GM12892 (cell line): Measurements from ENCODE around the gene SLC27A1.
"Not testable (repeated sequence)": the region's sequence is repeated elsewhere in the genome, so short reads cannot be mapped to it uniquely, and the experiment has no call there.

ENCODE experiments used
- POLR2A ChIP-seq: IDR thresholded peaks from 2 replicates; pipeline ENCODE4 v1.6.1; 2011; ENCODE audit warnings: low read depth, low read length, control low read depth
- POLR2AphosphoS5 ChIP-seq: IDR thresholded peaks from 2 replicates; pipeline ENCODE4 v1.6.1; 2011; ENCODE audit warnings: low read depth, low read length, control low read depth
- TAF1 ChIP-seq: IDR thresholded peaks from 2 replicates; pipeline ENCODE4 v1.6.1; 2011; ENCODE audit warnings: low read depth, mild to moderate bottlenecking, control low read depth, low read length, borderline replicate concordance

DNA sequence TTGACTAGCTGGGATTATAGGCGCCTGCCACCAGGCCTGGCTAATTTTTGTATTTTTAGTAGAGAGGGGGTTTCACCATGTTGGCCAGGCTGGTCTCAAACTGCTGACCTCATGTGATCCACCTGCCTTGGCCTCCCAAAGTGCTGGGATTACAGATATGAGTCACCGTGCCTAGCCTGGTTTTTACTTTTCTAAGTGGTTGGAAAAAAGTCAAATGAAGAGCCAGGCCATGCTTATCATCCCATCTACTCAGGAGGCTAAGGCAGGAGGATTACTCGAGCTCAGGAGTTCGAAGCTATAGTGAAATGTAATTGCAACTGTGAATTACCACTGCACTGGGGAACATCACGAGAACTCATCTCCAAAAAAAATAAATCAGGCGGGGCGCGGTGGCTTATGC lies 48.3 kb downstream of the SLC27A1 start:
- TF ChIP-seq POLR2A, TAF1, POLR2AphosphoS5: not testable (repeated sequence)
